ENCODE results near the gene MFAP4.

MFAP4 gene

GRCh38 chr17:19347323-19348080, 39.5 kb downstream of the MFAP4 start:
- DNase-seq = no peak

- DNase-seq = no peak
These were observed 40.4 kb downstream of the MFAP4 start for GRCh38 chr17:19346351-19347255.

DNA sequence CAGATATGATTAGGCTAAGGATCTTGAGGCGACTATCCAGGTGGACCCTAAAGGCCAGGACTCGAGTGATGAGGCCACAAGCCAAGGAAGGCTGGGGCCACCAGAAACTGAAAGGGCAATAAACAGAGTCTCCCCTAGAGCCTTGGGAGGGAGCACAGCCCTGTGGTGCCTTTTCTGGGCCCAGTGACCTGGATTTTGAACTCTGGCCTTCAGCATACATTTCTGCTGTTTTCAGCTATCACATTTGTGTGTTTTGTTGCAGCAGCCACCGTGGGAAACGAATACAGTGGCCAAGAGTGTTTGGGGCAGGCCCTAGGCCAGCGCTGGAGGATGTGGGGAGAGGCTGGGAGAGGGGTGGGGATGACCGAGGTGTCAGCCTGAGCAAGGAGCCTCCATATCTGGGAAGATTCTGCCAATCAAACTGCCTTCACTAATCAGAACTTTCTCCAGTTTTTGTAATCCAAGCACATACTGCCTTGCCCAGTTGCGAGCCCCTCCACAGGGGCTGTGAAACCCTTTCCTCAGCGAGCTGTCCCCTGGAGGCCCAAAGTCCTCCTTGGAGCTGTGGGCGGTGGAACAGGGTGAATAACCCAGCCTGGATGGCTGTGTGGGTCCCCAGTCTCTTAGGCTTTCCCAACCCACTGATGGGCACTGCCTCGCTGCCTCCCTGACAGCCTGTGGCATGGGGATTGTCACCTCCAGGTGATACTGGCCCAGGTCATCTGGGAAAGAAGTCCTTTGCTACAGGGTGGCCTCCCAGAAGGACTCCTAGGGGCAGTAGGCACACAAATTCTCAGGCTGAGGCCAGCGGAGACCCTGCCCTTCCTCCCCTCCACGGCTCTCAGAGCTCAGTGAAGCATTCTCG, 41.3 kb downstream of the MFAP4 start:
- DNase-seq = no peak

GRCh38 chr17:19345067-19345460, 41.9 kb downstream of the MFAP4 start:
- DNase-seq = no peak

GRCh38 chr17:19344311-19345066, 42.5 kb downstream of the MFAP4 start:
- no peak for DNase-seq

DNA sequence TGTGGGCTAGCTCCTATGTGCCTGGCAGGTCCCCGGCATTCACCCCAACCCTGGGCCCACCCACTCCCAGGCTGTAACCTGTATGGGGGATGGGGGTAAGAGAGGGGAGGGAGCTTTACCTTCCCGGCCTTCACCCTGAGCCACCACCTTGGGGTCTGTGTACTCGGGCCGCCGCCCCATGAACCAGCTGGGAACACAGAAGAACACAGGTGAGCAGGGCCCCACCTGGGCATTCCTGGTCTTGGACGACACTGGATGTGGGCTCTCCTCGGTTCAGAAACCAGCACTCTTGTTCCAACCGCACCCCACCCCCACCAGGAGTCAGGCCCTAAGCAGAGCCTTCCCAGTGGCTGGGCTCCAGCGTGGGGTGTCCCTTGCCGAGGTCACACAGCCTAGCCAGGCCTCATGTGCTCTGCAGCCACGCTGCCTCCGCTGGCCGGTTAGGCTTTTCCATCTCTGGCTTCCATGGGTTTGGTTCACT, 43.3 kb downstream of the MFAP4 start:
- no peak for DNase-seq

DNA sequence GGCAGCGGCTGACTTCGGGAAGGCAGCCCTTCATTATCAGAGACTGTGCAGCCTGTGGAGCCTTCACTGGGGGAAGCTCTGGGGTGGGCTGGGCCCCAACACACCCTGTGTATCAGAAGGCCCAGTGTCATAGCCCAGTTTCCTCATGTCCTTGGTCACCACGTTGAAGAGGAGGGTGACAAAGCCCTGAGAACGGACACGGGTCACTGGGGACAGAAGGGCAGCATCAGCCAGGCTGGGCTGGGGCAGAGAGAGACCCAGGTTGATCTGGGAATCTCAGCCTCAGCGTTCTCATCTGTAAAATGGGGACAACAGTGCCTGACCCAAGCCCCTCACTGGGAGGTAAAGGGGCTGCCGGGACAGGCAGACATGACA, 43.7 kb downstream of the MFAP4 start:
- DNase-seq = no peak

GRCh38 chr17:19342611-19343255, 44.3 kb downstream of the MFAP4 start:
- no peak for DNase-seq

GRCh38 chr17:19341641-19342610, 45.1 kb downstream of the MFAP4 start:
- DNase-seq = no peak

GRCh38 chr17:19341211-19341631, 45.8 kb downstream of the MFAP4 start:
- DNase-seq = no peak

DNA sequence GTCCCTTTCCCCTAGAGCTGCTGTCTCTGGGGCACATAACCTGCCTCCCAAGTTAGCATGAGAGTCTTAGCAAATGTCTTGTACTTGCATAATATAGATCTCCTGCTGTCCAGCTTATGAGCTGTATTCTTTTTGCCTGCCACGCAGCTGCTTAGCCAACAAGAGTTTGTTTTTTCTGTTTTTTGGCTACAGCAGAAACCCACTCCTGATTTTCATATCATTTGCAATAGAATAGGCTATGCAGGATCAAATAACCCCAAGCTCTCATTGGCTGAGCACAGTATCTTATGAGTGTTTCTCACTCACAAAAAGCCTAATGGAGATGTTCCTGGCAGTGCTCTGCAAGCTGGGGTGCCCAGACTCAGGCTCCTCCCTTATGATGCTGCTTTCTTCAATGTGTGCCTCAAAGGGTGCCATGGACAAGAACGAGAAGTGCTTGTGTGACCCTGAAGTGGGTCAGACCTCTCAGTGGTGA, 47.6 kb downstream of the MFAP4 start:
- no peak for DNase-seq

DNA sequence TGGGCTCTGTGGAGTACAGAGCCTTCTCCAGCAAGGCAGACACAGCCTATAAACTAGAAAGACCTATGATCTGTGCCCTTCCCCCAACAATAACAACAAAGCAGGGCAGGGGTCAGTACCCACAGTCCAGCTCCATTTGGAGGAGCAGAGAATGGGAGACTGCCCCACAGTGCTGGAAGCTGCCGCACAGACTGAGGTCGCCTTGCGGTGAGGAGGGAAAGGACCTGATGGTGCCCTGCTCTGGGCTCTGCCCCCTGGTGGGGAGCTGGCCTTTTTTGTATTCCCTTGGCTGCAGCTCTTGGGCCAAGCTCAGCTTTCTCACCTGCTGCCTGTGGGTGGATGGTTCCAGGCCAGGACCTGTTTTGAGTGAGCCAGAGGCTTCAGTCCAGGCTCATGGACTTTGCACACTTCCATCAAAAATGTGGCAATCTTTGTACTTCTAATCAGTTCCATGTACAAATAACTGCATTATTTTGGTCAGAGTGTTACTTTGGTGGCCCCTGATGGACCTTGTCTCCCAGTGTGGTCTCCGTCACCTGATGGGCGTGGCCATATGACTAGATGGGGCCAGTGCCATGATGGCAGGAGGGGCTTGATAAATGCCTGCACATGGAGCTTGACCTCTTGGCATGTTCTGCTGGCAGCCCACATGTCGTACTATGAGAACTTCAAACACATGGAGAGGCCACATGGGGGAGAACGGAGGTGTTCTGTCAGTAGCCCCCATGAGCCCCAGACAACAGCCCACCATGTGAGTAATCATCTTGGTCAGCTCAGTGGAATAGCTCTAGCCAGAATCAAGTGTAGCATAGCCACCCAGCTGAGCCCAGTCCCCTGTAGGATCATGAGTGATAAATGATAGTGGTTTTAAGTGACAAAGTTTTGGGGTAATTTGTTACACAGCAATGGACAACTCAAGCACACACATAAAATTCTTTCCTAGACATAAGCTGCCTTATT, 48.7 kb downstream of the MFAP4 start:
- DNase-seq = peak; percentile 38 to 66 (median 54)

GRCh38 chr17:19337712-19338023, 49.3 kb downstream of the MFAP4 start:
- DNase-seq = no peak

GRCh38 chr17:19336938-19337711, 49.9 kb downstream of the MFAP4 start:
- DNase-seq = no peak

GRCh38 chr17:19335951-19336631, 50.9 kb downstream of the MFAP4 start:
- no peak for DNase-seq

GRCh38 chr17:19334331-19334730, 52.7 kb downstream of the MFAP4 start:
- no peak for DNase-seq

- DNase-seq = no peak
These were observed 53.2 kb downstream of the MFAP4 start for GRCh38 chr17:19333736-19334290.

Data from T-helper 1 cell (primary cell).